ENCODE data around the gene FOXF1.

- TF ChIP-seq CTCF (IDR thresholded peaks at IDR 0.05; ENCODE audit: low read depth, low read length), result peak; percentile 100
- no peak for TF ChIP-seq EZH2phosphoT487 (IDR thresholded peaks at IDR 0.05; ENCODE audit: low read depth)
Observed at GRCh38 chr16:86563469-86564345, 53.4 kb downstream of the FOXF1 start.

Data from OCI-LY3 (cell line).